Measurements from ENCODE around the gene HIKESHI. TPM values are rescaled to one million over a fixed set of nuclear protein-coding genes. Genes with fewer than 3 reads are reported as not detected.

The HIKESHI gene
- total RNA-seq, 1 experiment from 2014 or later = 38.2 TPM

GRCh38 chr11:86370171-86370570 is 68.1 kb downstream of the HIKESHI start:
- RAD21 ChIA-PET (ENCODE audit: low non-redundant PET in 1 of 2, low total read pairs in 2 of 2, uncharacterized antibody in 2 of 2, unreplicated experiment in 2 of 2) = no interaction called here
- H2AFZ ChIP-seq (ENCODE audit: low read depth, low read length, poor library complexity, severe bottlenecking) = no peak overlapping the region
- ATAC-seq = no peak
- no peak overlapping the region for H3K4me2 ChIP-seq (ENCODE audit: low read length)
- no TSS peak for BruUV-seq (replicated peaks)
- CTCF ChIA-PET = interaction anchor here (1.6 kb wide), 1 partner anchor 9 kb away, joined by 7 read pairs; no protein-coding TSS in a partner anchor
- H3K9ac ChIP-seq (ENCODE audit: low read length) = no peak overlapping the region
- H3K79me2 ChIP-seq (ENCODE audit: insufficient read depth, low read length) = no peaks in the 10 kb centered on the region
- no peaks in the 10 kb centered on the region for H3K27me3 ChIP-seq (ENCODE audit: insufficient read depth, low read length)
- DNase-seq (ENCODE audit: low read depth, low spot score) = no peak
- peaks cover 0 to 9% of the 10 kb centered on the region in 2 experiments; a peak in 2 of 4 replicates for H3K4me1 ChIP-seq (ENCODE audit: control insufficient read depth in 1 of 2, insufficient read depth in 2 of 2, low read length in 2 of 2)
- intact Hi-C loops (cut with micrococcal nuclease) = no loop called here
- POLR2A ChIA-PET = no interaction called here
- TF ChIP-seq FOSL1 (IDR thresholded peaks at IDR 0.05; ENCODE audit: low read depth) (no peak), CBX3 (IDR thresholded peaks at IDR 0.05; ENCODE audit: low read depth) (no peak), SIN3A (IDR thresholded peaks at IDR 0.05; ENCODE audit: low read depth) (no peak), CEBPB (IDR thresholded peaks at IDR 0.05; ENCODE audit: low read depth) (no peak), SP1 (IDR thresholded peaks at IDR 0.05; ENCODE audit: low read depth) (no peak), EZH2phosphoT487 (IDR thresholded peaks at IDR 0.05; ENCODE audit: borderline replicate concordance) (no peak), ZNF274 (IDR thresholded peaks at IDR 0.05; ENCODE audit: low read depth, low read length) (no peak), ATF3 (IDR thresholded peaks at IDR 0.05) (no peak), POLR2AphosphoS5 (IDR thresholded peaks at IDR 0.05; ENCODE audit: low read depth, low read length) (no peak)
- no peak overlapping the region for H3K27ac ChIP-seq (ENCODE audit: low read depth, low read length)
- H3K9me3 ChIP-seq (ENCODE audit: control insufficient read depth in 1 of 2, insufficient read depth in 1 of 2, low read depth in 1 of 2, low read length in 2 of 2) = peaks cover 0 to 3% of the 10 kb centered on the region in 2 experiments; a peak in 1 of 4 replicates
- no peaks in the 10 kb centered on the region for H3K9me2 ChIP-seq (ENCODE audit: insufficient read depth)
- no peaks in the 10 kb centered on the region for H3K36me3 ChIP-seq (ENCODE audit: control insufficient read depth in 1 of 2, insufficient read depth in 2 of 2, low read length in 2 of 2)
- no peaks in the 10 kb centered on the region for H4K20me1 ChIP-seq (ENCODE audit: insufficient read depth)
- H3K4me3 ChIP-seq (replicated peaks in 1 of 2; ENCODE audit: low read depth in 1 of 2, low read length in 2 of 2) = no peak overlapping the region

GRCh38 chr11:86370922-86371594 is 69.0 kb downstream of the HIKESHI start:
- no peak overlapping the region for H3K27ac ChIP-seq (ENCODE audit: low read depth, low read length)
- no peak for ATAC-seq
- no peak overlapping the region for H3K4me3 ChIP-seq (replicated peaks in 1 of 2; ENCODE audit: low read depth in 1 of 2, low read length in 2 of 2)
- no peak for DNase-seq (ENCODE audit: low read depth, low spot score)
- peaks cover 0 to 3% of the 10 kb centered on the region in 2 experiments; a peak in 1 of 4 replicates for H3K9me3 ChIP-seq (ENCODE audit: control insufficient read depth in 1 of 2, insufficient read depth in 1 of 2, low read depth in 1 of 2, low read length in 2 of 2)
- no peak overlapping the region for H2AFZ ChIP-seq (ENCODE audit: low read depth, low read length, poor library complexity, severe bottlenecking)
- H3K4me2 ChIP-seq (ENCODE audit: low read length) = peak overlapping the region; percentile 6; the same call in 1 of the 2 replicates
- intact Hi-C loops (cut with micrococcal nuclease) = no loop called here
- H4K20me1 ChIP-seq (ENCODE audit: insufficient read depth) = no peaks in the 10 kb centered on the region
- H3K79me2 ChIP-seq (ENCODE audit: insufficient read depth, low read length) = no peaks in the 10 kb centered on the region
- ChIA-PET CTCF (no interaction called here), RAD21 (ENCODE audit: low non-redundant PET in 1 of 2, low total read pairs in 2 of 2, uncharacterized antibody in 2 of 2, unreplicated experiment in 2 of 2) (no interaction called here), POLR2A (no interaction called here)
- H3K9me2 ChIP-seq (ENCODE audit: insufficient read depth) = no peaks in the 10 kb centered on the region
- no TSS peak for BruUV-seq (replicated peaks)
- no peaks in the 10 kb centered on the region for H3K36me3 ChIP-seq (ENCODE audit: control insufficient read depth in 1 of 2, insufficient read depth in 2 of 2, low read length in 2 of 2)
- H3K9ac ChIP-seq (ENCODE audit: low read length) = no peak overlapping the region
- peaks cover 0 to 9% of the 10 kb centered on the region in 2 experiments; a peak in 2 of 4 replicates for H3K4me1 ChIP-seq (ENCODE audit: control insufficient read depth in 1 of 2, insufficient read depth in 2 of 2, low read length in 2 of 2)
- no peaks in the 10 kb centered on the region for H3K27me3 ChIP-seq (ENCODE audit: insufficient read depth, low read length)
- TF ChIP-seq ZNF274 (IDR thresholded peaks at IDR 0.05; ENCODE audit: low read depth, low read length) (no peak), JUND (IDR thresholded peaks at IDR 0.05) (no peak), REST (IDR thresholded peaks at IDR 0.05; ENCODE audit: low read depth) (no peak), SRF (IDR thresholded peaks at IDR 0.05; ENCODE audit: low read depth) (no peak), ZFX (IDR thresholded peaks at IDR 0.05) (no peak), POLR2AphosphoS5 (IDR thresholded peaks at IDR 0.05; ENCODE audit: low read depth, low read length) (no peak), MAX (IDR thresholded peaks at IDR 0.05) (no peak), ATF3 (IDR thresholded peaks at IDR 0.05) (no peak), SP1 (IDR thresholded peaks at IDR 0.05; ENCODE audit: low read depth) (0 out of 2 replicates have a peak, but pooled peaks have one; percentile 25), CBX3 (IDR thresholded peaks at IDR 0.05; ENCODE audit: low read depth) (0 out of 2 replicates have a peak, but pooled peaks have one; percentile 31)
